MM.1S (cell line): ENCODE data around the gene TEKT2.

Experiments used
- EZH2 ChIP-seq: fragments of 300-600 bp; sonication (generic); optimal IDR thresholded peaks from 2 replicates; pipeline ENCODE3; 2017; ENCODE audit warnings: low read depth, mild to moderate bottlenecking, antibody characterized with exemption, low read length, mixed read lengths
- TF ChIP-seq, protein P1 (sequence below): fragments of 300-600 bp; sonication (generic); IDR thresholded peaks from 2 replicates; pipeline ENCODE4 v1.5.1; 2016; ENCODE audit warnings: antibody characterized with exemption, low read length, mixed read lengths

DNA sequence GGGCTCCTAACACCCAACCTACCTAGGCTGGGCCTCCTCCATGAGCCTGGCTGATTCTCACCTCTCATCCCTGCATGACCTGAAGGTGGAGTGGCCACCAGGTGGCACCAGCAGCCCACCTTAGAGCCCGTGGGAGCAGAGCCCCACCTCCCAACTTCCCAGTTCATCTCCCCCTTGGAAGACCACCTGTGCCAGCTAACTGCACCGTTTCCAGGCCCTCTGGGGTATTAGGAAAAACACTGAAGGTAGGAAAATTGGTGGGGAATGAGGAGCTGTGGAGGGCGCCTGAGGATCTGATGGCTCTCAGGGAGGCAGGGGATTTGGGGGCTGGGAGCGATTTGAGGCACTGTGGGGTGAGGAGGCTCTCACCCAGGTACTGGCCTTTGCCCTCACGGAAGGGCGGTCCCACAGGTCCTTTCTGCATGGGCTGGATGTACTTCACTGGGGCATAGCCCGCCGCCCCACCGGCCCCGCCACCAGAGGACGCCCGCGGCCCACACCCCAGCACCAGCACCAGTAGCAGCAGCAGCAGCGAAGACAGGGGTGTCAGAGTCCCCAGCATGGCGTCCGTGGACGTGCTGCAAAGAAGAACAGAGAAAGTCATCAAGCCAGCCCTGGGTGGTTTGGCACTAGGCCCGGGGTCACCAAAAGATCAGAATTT, 15.9 kb downstream of the TEKT2 start:
- TF ChIP-seq, protein P1, sequence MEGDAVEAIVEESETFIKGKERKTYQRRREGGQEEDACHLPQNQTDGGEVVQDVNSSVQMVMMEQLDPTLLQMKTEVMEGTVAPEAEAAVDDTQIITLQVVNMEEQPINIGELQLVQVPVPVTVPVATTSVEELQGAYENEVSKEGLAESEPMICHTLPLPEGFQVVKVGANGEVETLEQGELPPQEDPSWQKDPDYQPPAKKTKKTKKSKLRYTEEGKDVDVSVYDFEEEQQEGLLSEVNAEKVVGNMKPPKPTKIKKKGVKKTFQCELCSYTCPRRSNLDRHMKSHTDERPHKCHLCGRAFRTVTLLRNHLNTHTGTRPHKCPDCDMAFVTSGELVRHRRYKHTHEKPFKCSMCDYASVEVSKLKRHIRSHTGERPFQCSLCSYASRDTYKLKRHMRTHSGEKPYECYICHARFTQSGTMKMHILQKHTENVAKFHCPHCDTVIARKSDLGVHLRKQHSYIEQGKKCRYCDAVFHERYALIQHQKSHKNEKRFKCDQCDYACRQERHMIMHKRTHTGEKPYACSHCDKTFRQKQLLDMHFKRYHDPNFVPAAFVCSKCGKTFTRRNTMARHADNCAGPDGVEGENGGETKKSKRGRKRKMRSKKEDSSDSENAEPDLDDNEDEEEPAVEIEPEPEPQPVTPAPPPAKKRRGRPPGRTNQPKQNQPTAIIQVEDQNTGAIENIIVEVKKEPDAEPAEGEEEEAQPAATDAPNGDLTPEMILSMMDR = peak; percentile 83
- no peak for TF ChIP-seq EZH2
